ENCODE results near the gene SHLD1.

- TF ChIP-seq ZFP3 (CRISPR knock-in tag; IDR thresholded peaks at IDR 0.05): no peak
- TF ChIP-seq, protein P1, sequence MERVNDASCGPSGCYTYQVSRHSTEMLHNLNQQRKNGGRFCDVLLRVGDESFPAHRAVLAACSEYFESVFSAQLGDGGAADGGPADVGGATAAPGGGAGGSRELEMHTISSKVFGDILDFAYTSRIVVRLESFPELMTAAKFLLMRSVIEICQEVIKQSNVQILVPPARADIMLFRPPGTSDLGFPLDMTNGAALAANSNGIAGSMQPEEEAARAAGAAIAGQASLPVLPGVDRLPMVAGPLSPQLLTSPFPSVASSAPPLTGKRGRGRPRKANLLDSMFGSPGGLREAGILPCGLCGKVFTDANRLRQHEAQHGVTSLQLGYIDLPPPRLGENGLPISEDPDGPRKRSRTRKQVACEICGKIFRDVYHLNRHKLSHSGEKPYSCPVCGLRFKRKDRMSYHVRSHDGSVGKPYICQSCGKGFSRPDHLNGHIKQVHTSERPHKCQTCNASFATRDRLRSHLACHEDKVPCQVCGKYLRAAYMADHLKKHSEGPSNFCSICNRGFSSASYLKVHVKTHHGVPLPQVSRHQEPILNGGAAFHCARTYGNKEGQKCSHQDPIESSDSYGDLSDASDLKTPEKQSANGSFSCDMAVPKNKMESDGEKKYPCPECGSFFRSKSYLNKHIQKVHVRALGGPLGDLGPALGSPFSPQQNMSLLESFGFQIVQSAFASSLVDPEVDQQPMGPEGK (CRISPR knock-in tag; IDR thresholded peaks at IDR 0.05; ENCODE audit: borderline replicate concordance): no peak
- TF ChIP-seq ZNF565 (CRISPR knock-in tag; conservative IDR thresholded peaks at IDR 0.05; ENCODE audit: low read depth): no peak
- no peak for TF ChIP-seq ARNTL (CRISPR knock-in tag; IDR thresholded peaks at IDR 0.05; ENCODE audit: borderline replicate concordance, low read depth)
Measured at GRCh38 chr20:5703681-5704101, 46.5 kb upstream of the SHLD1 start.
